A204.1 (cell line): ENCODE measurements around the gene GPR4.
"Not testable (repeated sequence)": the region's sequence is repeated elsewhere in the genome, so short reads cannot be mapped to it uniquely, and the experiment has no call there.

Source experiments
- FAIRE-seq: peaks from 2 replicates; lab custom pipeline; 2012; peaks lifted over from hg19 to GRCh38; lab: Jason Lieb, UNC

The GPR4 gene

DNA sequence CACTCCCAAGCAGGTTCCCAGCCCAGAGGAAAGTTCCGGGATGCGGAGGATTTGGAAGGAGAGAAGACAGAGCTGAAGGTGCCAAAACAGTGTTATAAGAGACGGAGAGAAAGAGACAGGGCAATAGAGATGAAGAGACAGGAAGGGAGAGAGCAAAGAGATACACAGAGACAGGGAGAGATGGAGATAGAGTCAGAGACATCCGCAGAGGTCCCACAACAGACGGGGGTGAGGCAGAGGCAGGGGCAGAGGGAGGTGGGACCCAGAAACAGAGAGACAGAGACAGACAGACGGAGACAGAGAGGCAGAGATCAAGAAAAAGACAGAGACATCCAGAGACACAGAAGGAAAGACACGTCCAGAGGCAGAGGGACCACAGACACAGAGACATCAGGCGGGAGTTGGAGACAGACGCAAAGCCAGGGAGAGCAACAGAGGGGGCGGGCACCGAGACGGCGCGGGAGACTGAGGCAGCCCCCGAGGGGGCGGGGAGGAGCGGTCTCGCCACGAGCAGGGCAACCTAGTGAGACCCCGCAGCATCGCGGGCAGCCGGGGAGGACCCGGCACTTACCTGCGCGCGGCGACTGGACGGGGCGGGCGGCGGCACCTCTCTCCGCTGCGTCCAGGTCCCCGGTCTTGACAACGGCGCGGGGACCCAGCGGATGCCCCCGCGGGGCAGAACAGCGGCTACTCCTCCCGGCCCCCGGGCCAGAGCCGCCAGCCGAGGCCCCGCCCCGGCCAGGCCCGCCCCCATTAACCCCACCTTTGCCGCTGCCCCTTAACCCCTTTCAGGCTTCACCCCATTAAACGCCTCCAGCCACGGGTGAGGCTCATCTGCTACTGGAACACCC lies at the start of gene GPR4:
Gene GPR4 (minus strand): TSS at position 689 of the 851 bp plus-strand sequence. CDS start 10,346 bp downstream, outside the sequence.
- FAIRE-seq = no peak

DNA sequence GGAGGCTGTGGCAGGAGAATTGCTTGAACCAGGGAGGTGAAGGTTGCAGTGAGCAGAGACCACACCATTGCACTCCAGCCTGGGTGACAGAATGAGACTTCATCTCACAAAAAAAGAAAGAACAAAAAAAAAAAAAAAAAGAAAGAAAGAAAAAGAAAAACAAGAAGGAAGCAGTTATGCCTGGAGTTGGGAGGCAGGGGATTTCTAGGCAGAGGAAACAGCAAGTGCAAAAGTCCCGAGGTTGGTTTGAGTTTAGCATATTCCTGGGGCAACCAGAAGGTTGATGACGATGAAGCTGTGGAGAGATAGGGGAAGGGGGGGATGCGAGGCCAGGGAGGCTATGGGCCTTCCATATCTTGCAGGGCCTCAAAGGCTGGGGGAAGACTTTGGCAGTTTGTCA lies 48.7 kb upstream of the GPR4 start:
- FAIRE-seq = no peak

DNA sequence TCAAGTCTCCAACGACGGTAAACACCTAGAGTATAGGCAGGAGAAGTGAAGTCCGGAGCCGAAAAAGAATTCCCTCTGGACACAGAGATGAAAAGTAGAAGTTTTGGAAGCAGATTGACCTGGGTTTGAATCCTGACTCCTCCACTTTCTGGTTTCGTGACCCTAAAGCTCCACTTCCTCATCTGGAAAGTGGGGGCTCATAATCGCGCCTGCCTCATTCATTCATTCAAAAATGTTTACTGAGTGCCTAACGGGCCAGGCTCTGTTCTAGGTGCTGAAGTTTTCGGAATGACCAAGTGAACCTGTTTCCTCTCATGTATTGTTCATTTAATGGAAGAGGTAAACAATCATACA lies 44.3 kb upstream of the GPR4 start:
- FAIRE-seq = no peak

DNA sequence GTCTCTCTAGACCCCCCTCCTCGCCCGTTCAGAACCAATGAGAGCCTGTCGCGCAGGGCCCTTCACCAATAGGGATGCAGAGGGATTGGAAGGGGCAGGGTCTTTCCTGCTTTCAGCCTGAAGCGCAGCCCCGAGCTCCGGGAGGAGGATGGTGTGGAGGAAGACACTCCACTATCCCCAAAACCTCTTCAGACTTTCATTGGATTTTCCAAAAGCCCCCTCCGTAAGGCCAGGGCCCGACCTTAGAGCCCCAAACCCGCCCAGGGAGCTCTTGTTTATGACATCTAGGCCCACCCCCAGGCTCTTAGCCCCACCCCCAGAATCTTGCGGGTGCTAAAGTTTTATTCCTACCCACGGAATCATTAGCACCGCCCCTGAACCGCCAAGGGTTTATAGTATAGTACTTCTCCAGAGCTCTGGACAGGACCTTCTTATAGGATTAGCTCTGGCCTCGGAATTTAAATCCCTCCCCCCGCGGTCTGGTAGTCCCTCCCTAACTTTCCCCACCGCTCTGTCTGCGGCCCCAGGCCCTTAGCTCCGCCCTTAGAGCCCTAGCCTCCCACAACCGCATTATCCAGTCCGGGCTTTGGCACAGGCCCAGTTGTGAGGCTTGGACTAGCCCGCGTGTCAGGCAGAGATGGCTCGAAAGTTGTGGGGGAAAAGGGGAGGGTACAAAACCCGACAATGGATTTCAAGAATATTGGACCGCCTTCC lies 43.8 kb upstream of the GPR4 start:
- no peak for FAIRE-seq

DNA sequence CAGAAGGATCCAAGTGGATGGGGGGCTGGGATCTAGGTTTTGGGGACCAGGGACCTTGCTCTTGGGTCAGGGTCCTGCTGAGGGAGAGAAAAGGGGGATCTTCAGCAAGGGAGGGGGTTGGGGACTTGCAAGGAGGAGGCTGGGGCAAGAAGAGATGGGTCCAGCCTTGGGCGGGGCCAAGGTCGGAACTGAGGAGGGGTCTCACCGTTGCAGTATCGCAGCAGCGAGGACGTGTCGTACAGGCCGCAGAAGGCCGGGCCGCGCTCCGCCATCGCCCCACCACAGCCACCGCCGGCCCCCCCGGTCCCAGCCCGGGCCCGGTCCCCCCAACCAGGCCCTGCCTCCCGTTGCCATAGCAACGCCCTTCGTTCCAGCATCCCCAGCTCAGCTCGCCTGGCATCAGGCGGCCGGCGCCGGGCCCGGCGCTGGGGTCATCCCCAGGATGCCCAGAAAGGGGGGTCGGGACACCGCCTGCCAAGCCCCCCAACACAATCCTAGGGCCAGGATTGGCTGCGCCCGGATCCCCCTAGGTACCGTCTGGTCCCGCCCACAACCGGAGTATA lies 43.1 kb upstream of the GPR4 start:
- no peak for FAIRE-seq

DNA sequence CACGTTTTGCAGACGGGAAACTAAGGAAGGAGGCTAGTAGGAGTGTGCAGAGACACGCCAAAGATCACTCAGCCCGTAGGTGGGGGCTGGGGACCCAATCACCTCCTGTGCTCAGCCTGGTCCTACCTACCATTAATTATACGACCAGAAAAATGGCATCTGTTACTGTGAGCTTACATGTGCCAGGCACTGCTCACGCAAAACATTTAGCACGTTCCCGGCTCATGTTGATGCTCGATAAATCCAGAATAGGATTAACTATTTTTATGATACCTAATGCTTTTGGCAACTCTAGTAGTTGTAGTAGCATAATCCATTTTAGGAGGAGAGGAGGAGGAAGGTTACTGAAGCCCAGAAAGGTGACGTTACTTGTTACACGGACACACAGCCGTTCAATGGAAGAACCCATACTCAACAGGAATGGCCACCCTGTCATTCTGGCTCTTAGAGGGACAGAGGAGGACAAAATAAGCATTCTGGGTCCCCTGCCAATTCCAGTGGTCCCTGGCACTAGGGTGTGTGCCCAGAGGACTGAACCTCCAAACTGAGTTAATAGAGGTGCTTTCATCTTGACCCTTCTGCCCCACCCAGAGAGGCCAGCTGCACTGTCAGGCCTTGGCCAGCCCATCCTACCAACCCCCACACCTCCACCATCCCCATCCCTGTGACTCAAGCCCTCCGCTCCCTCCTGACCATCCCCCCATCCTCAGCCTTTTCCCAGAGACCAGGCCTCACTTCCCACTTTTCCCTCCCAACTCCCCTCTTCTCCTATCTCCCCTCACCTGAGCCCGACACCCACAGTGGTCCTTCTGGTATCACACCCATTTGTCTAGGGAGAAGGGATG lies 42.1 kb upstream of the GPR4 start:
- no peak for FAIRE-seq

DNA sequence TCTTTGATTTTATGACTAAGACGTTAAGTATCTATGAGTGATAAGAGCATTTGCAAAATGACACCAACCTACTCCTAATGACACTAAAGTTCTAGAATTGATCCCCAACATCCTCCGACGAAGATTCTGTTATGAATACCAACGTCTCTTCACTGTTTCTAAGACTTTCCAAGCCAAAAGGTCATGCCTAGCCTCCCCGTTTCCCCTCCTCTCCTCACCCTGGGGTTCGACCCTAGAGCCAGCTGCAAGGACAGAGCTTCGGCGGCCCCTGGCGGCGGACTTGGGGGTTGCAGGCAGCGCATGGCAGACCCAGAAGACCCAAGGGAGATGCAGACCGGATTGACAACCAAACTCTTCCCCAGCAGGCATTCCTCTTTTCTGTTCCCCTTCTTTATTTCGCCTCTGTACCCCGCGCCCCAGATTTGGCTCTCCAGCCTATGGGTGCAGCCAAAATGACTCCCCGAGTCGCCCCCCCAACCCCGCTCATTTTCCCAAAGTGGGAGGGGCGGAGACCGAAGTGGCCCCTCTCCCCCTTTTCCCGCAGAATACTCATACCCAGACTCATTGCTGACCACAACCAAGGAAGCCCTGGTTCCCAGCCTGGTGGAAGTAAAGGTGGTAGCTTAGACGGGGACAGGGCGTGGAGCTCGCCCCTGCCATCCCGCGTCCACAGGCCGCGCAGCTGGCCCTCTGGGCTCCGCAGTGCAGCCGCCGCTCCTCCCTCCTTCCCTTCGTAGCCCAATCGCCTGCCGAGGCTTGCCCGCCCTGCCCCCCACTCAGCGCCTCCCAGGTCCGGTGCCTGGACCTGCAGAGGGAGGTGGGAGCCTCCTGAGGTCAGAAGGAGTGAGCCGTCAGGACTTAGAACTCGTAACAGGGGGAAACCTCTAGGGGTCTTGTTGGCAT lies 41.3 kb upstream of the GPR4 start:
- peak; percentile 46 for FAIRE-seq

DNA sequence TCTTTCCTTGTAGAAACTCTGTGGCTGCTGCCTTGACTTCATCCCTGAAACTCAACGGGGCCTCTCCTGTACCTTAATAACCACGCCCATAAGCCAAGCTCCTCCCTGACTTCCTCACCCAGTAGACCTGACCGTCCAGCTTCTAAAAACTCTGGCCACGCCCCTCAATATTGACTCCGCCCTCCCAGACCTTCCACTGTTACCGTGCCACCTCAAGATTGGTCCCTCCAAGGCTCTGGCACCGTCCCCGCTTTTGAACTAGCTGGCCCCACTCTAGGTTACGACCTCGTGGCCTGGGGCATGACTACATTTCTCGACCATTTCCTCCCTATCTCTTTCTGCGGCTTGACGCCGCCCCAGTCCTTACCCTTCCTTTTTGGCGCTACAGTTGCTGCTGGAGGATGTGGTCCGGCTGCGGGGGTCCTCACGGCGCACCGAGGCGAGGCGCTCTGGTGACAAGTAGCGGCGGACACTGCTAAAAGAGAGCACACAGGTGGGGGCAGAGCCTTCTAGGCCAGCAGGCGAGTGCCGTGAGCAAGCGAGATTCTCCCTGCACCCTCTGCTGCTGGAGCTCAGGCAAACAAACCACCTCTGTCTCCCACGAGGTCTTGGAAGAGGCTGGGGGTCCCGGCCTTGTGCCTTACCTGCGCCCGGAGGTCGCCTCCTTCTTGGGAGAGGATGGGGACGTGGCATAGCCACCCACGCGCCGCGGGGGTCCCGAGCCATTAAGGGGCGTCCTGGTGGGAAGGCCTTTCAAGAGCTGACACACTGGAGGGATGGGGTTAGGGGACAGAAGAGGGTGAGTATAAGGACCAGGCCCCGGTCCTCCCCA lies 39.5 kb upstream of the GPR4 start:
- FAIRE-seq = no peak

DNA sequence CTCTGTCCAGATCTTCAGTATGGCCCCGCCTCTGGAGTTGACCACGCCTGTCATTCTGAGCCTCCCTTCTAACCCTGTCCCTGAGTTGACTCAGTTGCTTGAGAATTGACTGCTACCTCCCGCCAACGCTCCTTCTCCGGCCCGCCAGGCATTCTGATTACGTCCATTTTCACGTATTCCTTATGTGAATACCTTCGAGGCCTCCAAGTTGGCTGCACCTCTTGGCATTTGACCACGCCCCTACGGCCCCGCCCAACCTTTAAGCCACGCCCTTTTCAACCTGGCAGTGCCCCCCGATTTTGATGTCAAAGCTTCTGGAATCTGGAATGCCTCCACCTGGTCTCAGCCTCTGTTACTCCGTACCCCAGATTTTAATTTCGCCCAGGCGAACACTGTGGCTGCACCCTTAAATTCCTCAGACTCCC lies 38.8 kb upstream of the GPR4 start:
- no peak for FAIRE-seq

DNA sequence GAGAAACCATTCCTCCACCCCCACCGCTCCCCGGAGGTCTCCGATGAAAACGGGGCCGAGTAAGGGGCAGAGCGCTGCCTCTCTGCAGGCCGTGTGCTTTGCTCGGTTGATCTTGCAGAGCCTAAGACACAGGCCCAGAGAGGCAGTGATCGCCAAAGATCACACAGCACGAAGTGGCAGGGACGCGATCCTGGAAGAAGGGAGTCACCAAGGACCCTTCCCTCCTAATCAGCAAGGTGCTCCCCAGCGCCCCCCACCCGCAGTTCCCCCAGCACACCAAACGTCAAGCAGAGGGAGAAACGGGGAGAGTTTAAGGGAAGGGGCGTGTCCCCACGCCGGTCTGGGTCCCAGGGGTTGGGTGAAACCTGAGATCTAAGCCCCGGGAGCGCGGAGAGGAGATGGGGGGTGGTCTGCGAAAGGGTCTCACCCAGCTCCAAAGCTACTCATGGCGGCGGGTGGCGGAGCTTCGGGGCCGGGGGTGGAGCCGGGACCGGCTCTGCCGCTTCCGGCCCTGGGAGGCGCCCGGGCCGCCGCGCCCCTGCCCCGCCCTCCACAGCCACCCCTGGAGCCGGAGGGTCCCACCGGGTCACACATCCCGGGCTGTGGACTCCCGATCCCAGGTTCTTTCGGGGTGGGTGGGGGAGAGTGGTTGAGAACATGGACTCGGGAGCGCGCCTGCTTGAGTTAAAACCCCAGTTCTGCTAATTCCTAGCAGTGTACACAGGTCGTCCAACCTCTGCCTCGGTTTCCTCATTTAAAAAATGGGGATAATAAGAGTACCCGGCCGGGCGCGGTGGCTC lies 37.1 kb upstream of the GPR4 start, which contains the start of gene EML2:
Gene EML2 (minus strand): TSS at position 468 of the 800 bp plus-strand sequence. CDS start 21 bp downstream, at position 447.
- FAIRE-seq = no peak

DNA sequence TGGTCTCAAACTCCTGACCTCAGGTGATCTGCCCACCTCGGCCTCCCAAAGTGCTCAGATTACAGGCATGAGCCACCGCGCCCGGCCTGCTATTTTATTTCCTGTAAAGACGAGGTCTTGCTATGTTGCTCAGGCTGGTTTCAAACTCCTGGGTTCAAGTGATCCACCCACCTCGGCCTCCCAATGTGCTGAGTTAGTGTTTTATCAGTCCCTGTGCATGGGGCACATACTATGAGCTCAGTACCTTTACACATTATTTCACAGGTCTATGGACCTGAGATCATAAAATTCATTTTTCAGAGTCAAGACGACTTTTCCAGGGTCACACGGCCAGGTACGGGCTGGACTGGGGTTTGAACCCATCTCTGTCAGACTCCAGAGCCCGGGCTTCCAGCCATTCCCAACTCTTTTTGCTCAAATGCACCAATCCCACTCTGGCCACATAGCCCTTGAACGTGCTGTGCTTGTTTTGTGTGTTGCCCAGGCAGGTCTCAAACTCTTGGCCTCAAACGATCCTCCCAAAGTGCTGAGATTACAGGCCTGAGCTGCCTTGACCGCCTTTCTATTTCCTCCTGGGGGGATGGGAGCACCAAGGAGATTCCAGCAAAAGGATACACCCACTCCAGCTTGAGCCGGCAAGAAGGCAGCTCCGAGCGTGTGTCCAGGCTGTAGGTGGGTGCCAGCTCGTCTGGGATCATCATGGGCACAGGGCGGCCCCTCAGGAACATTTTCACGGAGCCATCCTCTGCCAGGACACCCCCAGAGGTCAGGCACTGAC lies 36.1 kb upstream of the GPR4 start:
- FAIRE-seq = no peak

DNA sequence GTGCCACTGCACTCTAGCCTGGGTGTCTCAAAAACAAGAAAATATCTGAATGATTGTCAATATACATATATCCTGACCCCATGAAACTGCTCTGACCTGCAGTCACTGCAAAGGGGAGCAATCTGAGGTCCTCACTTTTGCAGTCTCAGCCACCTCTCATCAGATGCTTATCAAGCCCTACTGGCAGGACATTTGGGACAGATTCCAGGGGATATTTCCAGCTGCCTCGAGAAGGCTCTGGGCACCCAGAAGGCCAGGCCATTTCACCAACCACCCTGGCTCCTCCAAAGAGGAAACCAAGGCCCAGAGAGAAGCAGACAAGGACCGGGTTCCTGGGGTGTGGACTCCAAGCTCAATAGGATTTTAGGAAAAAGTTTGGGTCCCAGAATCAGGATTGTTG lies 34.9 kb upstream of the GPR4 start:
- no peak for FAIRE-seq

DNA sequence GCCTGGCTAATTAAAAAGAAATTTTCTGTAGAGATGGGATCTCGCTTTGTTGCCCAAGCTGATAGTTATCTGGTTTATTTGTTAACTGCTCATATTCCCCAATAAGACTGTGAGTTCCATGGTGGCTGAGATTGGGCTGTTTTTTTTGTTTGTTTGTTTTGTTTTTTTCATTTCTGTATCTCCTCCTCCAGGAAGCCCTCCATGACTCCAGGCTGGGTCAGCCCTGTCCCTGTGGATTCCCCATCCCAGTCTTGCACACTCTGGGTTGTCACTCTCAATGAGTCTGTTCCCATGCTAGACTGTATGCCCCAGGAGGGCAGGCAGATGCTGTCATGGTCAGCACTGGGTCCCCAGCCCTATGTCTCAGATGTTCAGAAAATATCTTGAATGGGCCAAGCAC lies 34.3 kb upstream of the GPR4 start:
- no peak for FAIRE-seq

DNA sequence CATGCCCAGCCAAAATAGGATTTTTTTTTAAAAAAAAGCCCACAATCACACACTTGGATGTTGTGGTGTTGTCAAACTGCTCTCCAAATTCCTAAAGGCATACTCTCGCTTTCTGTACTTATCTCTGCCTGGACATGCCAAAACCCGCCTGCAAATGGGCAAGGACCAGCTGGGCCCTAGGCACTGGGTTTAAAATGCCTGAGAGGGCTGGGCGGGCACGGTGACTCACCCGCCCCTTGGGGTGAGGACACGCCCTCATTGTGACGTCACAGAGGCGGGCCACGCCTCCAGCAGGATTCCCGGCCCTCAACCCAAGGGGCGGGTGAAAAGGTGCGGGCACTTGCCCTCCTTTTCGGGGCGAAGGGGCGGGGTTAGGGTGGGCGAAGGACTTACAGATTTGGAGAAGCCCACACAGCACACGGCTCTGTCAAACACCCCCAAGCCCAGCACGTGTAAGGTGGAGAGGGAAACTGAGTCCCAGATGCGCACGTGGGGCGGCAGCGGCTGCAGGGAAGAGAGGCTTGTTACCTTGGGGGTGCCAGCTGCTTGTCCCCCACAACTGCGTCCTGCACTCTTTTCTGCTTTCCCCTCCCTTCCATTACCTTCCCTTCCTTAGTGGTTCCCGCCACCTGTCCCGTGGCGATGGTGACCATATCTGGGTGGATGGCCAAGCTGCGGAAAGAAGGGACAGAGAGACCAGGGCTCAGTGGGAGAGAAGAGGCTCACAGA lies 30.6 kb upstream of the GPR4 start:
- FAIRE-seq = no peak

DNA sequence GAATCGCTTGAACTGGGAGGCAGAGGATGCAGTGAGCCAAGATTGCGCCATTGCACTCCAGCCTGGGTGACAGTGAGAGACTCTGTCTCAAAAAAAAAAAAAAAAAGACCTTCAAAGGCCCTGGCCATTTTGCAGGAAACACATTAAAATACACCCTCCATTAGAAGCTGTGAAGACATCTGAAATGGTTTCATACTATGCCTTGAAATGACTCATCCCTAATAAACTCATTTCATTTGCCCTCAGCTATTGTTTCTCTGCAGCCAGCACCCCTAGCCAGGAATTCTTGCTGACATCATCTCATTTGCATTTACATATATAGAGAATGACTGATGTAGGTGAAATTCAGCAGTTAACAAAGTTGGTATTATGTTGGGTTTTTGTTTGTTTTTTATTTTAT lies 28.5 kb upstream of the GPR4 start:
- no peak for FAIRE-seq

DNA sequence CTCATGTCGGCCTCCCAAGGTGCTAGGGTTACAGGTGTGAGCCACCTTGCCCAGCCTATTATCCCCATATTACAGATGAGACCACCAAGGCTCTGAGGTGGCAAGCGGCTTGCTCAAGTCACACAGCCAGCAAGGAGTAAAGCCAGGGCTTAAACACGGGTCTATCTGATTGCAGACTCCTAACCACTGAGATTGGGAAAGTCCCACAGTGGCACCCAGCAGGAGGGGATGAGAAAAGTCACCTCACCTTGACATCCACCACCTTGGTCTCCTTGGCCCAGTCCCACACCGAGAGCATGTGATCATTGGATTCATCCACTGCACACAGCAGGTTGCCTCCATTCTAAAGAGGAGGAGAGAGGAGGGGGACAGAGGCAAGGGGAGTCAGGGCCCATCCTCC lies 27.7 kb upstream of the GPR4 start:
- FAIRE-seq = no peak

DNA sequence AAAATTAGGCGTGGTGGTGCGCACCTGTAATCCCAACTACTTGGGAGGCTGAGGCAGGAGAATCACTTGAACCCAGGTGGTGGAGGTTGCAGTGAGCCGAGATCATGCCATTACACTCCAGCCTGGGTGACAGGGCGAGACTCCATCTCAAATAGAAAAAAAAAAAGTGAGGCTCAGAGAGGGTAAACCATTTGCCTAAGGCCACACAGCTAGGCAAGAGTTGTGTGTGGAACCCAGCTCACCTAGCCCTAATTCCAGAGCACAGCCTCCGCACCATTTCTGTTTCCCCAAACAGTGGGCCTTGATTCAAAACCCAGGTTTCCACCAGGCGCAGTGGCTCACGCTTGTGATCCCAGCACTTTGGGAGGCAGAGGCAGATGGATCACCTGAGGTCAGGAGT lies 26.2 kb upstream of the GPR4 start:
- FAIRE-seq = not testable (repeated sequence)

DNA sequence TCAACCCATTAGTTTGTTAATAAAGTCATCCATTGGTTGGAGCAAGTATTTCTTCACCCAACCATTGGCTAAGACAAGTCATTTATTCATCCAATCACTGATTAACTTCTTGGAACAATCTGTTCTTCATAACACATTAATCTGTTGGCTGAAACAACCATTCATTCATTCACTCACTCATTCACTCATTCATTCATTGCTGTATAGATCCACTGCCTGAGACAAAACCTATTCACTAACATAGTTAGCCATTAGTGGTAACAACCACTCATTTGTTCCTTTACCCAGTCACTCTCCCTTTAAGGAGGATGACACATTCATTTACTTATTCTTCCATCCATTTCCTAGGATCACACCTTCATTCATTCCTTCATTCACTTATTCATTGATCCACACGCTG lies 22.0 kb upstream of the GPR4 start:
- FAIRE-seq = no peak
